ENCODE measurements around the gene UCN2. TPM values are rescaled to one million over a fixed set of nuclear protein-coding genes. Genes with fewer than 3 reads are reported as not detected.

UCN2 gene
- total and polyA plus RNA-seq, 9 of the 15 experiments (the other 6 are each of a cell fraction or from before 2014, with no cell fraction given) = 0.08 to 0.11 TPM; not detected in 7

- TF ChIP-seq ZNF518B (CRISPR knock-in tag; IDR thresholded peaks at IDR 0.05) (no peak), FOXK2 (conservative IDR thresholded peaks at IDR 0.05 in 1 of 2, IDR thresholded peaks at IDR 0.05 in 1 of 2; ENCODE audit: low read depth in 2 of 2) (peak in 1 of 2 experiments; percentile 49; a peak in 1 of 4 replicates), CGGBP1 (CRISPR knock-in tag; IDR thresholded peaks at IDR 0.05) (no peak), ETV5 (CRISPR knock-in tag; IDR thresholded peaks at IDR 0.05; ENCODE audit: low read depth) (no peak), ZNF121 (CRISPR knock-in tag; conservative IDR thresholded peaks at IDR 0.05) (0 out of 2 replicates have a peak, but pooled peaks have one; percentile 34), PBX2 (CRISPR knock-in tag; IDR thresholded peaks at IDR 0.05; ENCODE audit: low read depth) (peak; percentile 84), PBX2 (tag; conservative IDR thresholded peaks at IDR 0.05; ENCODE audit: low read depth) (peak; percentile 84), C11orf30 (IDR thresholded peaks at IDR 0.05; ENCODE audit: low read depth) (no peak), DMBX1 (CRISPR knock-in tag; IDR thresholded peaks at IDR 0.05; ENCODE audit: borderline replicate concordance) (no peak), NRF1 (conservative IDR thresholded peaks at IDR 0.05 in 1 of 2, IDR thresholded peaks at IDR 0.05 in 1 of 2) (0 out of 4 replicates have a peak, but pooled peaks of 1 of the 2 experiments have one; percentile 20), KAT7 (CRISPR knock-in tag; IDR thresholded peaks at IDR 0.05; ENCODE audit: borderline replicate concordance) (no peak), TAF9B (IDR thresholded peaks at IDR 0.05; ENCODE audit: partially characterized antibody) (no peak), ADNP (tag; IDR thresholded peaks at IDR 0.05) (no peak), ZBTB34 (CRISPR knock-in tag; IDR thresholded peaks at IDR 0.05) (no peak), ZNF274 (IDR thresholded peaks at IDR 0.05; ENCODE audit: borderline replicate concordance, low read depth, low read length) (no peak), IFI16 (CRISPR knock-in tag; IDR thresholded peaks at IDR 0.05) (no peak), NFIC (IDR thresholded peaks at IDR 0.05) (peak; percentile 69), POLR2AphosphoS2 (IDR thresholded peaks at IDR 0.05; ENCODE audit: low read length) (no peak), ZEB2 (IDR thresholded peaks at IDR 0.05) (no peak), HEY1 (CRISPR knock-in tag; IDR thresholded peaks at IDR 0.05; ENCODE audit: borderline replicate concordance) (no peak), HDGF (IDR thresholded peaks at IDR 0.05) (no peak), IRF2 (CRISPR knock-in tag; IDR thresholded peaks at IDR 0.05) (no peak)
These were observed 8.2 kb downstream of the UCN2 start (continued) for GRCh38 chr3:48555231-48555948.

Measured in K562 (cell line).